Spleen (tissue), 7 donors: ENCODE results near the gene EYS.

ENCODE experiments used
- POLR2A ChIP-seq, 3 donors: fragments of 450-650 bp; IDR thresholded peaks; one replicate each; pipeline ENCODE4 v1.5.1; 2017; ENCODE audit warnings: antibody characterized with exemption in 3 of 3, mild to moderate bottlenecking in 1 of 3
- POLR2AphosphoS5 ChIP-seq, 3 donors: sonication (generic); formaldehyde crosslinking; IDR thresholded peaks; one replicate each; pipeline ENCODE4 v1.5.1; 2017; ENCODE audit warnings: antibody characterized with exemption in 3 of 3
- TF ChIP-seq, protein P1 (sequence below), 11 experiments: fragments of 200-600 bp in 7 of 11; fragments of 450-650 bp in 4 of 11; sonication (generic) in 4 of 11; IDR thresholded peaks in 8 of 11; conservative IDR thresholded peaks in 3 of 11; 1 replicate in 7 of 11; 2 replicates in 4 of 11; pipeline versions ENCODE4 v1.4.0 to v1.8.0; 2016 to 2021; ENCODE audit warnings: antibody characterized with exemption in 11 of 11, inconsistent platforms in 4 of 11, mild to moderate bottlenecking in 1 of 11
- donor health status: DM: no; HTN: no; CAD: no; lungs with moderate emphysema.
- donor health status: DM: no; HTN: no; CAD: no.
- donor health status: DM: no; HTN: no; CAD: no.

DNA sequence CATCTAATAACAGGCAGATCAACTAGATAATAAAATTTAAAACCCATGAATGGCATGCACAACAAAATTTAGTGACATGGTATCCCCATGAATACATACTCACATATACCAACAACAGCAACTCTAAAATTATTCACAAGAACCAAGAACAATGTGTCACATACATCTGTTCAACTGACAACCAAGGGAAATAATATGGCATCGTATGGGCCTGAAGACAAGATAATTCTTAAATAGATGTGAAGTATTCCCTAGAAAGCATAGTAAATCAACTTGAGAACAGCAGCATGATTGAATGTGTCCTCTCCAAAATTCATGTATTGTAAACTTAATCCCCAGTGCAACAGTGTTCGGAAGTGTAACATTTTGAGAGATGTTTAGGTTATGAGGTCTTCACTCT lies 635.5 kb downstream of the EYS start:
- TF ChIP-seq POLR2A (IDR thresholded peaks at IDR 0.05): no peak
- TF ChIP-seq, protein P1, sequence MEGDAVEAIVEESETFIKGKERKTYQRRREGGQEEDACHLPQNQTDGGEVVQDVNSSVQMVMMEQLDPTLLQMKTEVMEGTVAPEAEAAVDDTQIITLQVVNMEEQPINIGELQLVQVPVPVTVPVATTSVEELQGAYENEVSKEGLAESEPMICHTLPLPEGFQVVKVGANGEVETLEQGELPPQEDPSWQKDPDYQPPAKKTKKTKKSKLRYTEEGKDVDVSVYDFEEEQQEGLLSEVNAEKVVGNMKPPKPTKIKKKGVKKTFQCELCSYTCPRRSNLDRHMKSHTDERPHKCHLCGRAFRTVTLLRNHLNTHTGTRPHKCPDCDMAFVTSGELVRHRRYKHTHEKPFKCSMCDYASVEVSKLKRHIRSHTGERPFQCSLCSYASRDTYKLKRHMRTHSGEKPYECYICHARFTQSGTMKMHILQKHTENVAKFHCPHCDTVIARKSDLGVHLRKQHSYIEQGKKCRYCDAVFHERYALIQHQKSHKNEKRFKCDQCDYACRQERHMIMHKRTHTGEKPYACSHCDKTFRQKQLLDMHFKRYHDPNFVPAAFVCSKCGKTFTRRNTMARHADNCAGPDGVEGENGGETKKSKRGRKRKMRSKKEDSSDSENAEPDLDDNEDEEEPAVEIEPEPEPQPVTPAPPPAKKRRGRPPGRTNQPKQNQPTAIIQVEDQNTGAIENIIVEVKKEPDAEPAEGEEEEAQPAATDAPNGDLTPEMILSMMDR (IDR thresholded peaks at IDR 0.05 in 8 of 11, conservative IDR thresholded peaks at IDR 0.05 in 3 of 11): no peak
- TF ChIP-seq POLR2AphosphoS5 (IDR thresholded peaks at IDR 0.05): no peak
